ENCODE data around the gene CR1.
"Not testable (repeated sequence)": the region's sequence is repeated elsewhere in the genome, so short reads cannot be mapped to it uniquely, and the experiment has no call there.

CR1 gene

DNA sequence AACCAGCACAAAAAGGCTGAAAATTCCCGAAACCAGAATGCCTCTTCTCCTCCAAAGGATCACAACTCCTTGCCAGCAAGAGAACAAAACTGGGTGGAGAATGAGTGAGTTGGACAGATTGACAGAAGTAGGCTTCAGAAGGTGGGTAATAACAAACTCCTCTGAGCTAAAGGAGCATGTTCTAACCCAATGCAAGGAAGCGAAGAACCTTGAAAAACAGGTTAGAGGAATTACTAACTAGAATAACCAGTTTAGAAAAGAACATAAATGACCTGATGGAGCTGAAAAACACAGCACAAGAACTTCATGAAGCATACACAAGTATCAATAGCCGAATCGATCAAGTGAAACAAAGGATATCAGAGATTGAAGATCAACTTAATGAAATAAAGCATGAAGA lies 93.5 kb downstream of the CR1 start:
- DNase-seq (ENCODE audit: low spot score), result not testable (repeated sequence)

DNA sequence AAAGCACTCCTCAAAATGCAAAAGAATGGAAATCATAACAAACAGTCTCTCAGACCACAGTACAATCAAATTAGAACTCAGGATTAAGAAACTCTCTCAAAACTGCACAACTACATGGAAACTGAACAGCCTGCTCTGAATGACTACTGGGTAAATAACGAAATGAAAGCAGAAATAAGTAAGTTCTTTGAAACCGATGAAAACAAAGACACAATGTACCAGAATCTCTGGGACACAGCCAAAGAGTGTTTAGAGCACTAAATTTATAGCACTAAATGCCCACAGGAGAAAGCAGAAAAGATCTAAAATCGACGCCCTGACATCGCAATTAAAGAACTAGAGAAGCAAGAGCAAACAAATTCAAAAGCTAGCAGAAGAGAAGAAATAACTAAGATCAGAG lies 95.2 kb downstream of the CR1 start:
- DNase-seq (ENCODE audit: low spot score), result not testable (repeated sequence)

DNA sequence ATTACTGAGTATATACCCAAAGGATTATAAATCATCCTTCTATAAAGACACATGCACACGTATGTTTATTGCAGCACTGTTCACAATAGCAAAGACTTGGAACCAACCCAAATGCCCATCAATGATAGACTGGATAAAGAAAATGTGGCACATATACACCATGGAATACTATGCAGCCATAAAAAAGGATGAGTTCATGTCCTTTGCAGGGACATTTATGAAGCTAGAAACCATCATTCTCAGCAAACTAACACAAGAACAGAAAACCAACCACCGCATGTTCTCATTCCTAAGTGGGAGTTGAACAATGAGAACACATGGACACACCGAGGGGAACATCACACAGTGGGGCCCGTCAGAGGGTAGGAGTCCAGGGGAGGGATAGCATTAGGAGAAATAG lies 98.1 kb downstream of the CR1 start:
- not testable (repeated sequence) for DNase-seq (ENCODE audit: low spot score)

DNA sequence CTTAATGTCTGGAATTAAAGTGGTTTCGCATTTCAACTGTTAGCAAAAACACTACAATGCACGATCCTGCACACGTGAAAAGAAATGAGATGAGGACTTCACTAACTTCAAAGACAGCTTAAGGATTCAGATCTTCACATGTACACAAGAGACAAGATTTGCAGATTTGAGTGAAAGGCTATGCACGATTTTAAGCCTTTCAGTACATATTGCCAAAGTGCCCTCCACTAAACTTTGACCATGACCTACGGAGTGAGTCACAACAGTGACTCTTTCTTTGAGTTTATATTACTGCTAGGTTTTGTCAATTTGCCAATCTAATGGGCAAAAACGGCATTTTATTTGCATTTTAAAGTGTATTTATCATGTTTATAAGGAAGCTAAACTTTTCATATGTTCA lies 107.8 kb downstream of the CR1 start:
- DNase-seq (ENCODE audit: low spot score), result peak; percentile 15

DNA sequence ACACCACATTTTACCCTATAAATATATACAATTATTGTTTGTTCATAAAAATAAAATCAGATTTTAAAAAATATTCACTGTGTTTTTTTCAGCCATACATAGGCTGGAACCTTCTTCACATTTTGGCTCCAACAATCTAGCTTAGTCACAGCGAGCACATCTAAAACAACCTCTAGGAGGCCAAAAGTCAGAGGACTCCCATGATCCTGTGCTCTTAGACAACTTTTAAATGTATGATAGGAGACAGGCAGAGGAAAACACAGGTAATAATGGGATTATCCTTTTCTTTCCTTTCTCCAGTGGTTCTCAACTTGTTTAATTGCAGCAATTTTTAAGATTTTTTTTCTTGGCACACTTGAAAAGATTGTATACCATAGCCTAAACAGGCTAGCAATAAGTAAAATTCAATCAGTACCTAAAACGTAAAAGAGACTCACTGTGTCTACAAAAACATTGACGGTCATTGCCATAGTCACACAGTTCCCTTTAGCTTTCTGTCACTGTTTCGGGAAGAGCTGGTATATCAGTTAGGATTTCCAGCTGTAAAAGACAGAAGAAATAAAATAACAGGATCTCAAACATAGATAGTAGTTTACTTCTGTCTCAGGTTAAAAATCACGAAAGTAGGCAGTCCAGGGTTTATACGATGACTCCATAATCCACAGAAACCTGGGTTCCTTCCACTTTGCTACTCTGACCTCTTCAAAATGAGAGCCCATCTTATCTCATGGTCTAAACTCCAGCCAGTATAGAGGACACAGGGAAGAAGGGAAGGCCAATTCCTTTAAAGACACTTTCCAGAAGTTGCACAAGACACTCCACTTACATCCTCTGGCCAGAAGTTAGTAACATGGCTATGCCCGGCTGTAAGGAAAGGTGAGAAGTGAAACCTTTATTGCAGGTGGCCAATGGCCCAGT lies 109.7 kb downstream of the CR1 start:
- no peak for DNase-seq (ENCODE audit: low spot score)

DNA sequence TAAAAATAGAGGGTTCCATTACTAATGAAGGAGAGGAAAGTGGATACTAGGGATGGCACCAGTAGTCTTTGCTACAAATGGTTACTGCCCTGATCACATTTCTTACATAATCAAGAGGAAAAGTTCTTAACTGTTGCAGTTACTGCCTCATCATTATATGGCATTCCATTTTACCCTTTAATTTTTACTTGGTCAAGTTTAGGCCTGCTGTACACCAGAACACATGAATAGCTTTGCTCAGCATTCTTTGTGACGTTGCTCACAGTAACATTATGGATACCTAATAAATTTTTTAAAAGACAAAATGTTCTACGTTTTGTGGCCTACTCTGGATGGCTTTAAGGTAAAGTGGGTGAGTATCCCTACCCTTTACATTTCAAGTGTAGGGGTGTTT lies 110.4 kb downstream of the CR1 start:
- DNase-seq (ENCODE audit: low spot score), result no peak

DNA sequence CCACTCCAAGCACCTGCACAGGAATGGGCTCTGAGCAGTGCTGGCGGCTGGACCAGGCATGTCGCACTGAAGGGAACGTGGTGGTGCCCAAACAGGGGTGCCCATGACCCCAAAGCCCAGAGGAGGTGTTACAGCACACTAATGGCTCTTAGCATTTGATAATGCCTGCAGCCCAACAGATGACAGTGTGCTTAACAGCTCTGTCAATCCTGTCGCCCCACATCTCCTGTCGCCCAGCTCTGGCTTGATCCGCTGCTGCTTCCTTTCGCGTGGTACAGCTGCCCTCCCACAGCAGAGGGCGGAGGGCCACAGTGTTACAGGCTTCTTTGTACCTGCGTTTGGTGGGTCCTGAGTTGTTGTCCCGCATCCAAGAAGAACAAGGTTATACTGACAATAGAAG lies 116.8 kb downstream of the CR1 start:
- DNase-seq (ENCODE audit: low spot score), result no peak

DNA sequence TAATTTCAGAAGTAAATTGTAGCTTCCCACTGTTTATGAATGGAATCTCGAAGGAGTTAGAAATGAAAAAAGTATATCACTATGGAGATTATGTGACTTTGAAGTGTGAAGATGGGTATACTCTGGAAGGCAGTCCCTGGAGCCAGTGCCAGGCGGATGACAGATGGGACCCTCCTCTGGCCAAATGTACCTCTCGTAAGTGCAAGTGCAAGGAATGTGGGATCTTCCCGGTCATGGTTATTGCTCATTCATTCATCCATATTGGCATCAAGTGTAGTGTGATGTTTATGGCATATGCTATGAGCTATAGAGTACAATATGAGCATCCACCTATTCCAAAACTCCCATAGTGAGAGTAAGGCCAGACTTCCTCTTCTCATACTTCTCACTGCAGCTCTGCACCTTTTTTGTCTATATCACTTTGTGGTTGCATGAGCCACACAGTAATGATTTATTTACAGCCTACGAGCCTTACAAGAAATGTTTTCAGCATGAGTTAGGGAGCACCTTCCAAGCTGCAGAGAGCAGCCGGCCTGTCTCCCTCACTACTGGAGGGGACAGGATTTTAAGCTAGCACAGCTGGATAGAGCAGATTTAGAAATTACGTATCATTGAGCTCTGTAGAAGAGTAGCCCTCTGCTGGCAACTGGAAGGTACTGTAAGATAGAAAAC lies 124.0 kb downstream of the CR1 start:
- peak; percentile 43 for DNase-seq (ENCODE audit: low spot score)

DNA sequence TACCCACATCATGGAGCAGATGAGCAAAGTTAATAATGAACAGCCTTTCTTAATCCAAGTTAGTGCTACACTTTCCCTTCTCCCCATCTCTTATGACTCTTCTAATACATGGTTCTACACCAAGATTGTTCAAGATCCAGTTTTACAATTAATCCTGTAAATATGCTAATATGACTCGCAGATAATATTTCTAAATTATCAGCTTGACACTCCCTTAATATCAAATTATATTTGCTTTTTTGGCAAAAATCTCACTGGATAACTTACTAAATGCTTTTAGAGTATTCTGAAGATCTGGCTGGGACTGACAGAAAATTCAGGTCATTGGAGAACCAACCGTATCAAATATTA lies 124.6 kb downstream of the CR1 start:
- no peak for DNase-seq (ENCODE audit: low spot score)

DNA sequence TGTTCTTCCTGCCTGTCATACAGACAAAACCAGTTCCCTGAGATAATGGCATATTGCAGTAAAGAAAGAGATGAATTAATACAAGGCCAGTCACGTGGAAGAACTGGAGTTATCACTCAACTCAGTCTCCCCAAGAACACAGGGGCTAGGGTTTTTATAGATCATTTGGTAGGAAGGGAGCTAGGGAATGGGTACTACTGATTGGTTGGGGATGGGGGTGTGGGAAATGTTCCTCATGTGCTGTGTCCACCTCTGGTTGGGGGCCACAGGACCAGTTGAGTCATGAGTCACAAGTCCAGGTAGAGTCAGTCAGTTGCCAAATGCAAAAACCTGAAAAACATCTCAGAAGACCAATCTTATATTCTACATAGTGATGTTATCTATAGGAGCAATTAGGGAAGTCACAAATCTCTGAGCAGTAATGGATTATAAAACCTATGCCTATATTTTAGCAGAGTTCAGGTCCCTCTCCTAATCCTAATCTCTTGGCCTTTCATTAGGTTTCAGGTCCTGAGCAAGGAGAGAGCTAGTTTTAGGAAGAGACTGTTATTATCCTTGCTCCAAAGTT lies 129.6 kb downstream of the CR1 start:
- not testable (repeated sequence) for DNase-seq (ENCODE audit: low spot score)

DNA sequence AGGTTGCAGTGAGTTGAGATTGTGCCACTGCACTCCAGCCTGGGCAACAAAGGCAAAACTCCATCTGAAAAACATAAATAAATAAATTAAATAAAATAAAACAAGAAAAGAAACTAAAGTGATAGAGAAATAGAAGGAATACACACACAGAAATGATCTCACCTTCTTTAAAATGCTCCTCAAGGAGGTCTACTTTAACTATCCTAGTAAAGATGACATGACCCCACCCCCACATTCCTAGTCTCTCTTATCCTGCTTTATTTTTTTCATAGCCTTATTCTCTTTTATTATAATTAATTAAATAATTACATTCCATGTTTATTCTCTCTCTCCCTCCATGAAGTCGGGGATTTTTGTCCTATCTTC lies 131.0 kb downstream of the CR1 start:
- no peak for DNase-seq (ENCODE audit: low spot score)

DNA sequence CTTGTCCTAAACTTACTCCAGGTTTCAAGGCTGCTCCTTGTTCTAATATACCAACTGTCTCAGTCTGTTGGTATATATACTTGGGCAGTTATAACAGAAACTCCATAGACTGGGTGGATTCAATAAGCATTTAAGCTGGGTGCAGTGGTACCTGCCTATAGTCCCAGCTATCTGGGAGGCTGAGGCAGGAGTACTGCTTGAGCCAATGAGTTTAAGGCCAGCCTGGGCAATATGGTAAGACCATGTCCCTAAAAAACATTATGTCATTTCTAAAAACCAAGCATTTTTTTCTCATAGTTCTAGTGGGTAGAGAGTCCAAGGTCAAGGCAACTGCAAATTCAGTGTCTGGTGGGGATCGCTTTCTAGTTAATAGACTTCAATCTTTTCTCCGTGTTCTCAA lies 131.5 kb downstream of the CR1 start:
- DNase-seq (ENCODE audit: low spot score), result no peak

DNA sequence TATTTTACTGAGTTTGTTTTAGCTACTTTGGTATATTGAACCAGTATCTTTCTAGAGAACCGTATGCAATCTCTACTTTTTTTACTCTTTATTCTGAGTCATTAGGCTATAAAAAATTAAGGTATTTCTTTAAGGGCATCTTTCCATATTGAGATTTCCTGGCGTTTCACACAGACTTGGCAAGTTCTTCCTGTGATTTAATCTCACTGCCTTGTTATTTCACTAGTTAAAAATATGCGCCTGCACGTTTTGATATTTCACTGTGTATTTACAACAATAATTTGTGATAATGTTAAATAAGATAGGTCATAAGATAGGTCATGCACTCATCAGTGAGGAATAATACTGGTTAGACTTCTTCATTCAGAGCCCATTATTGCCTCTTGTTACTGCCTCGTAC lies 132.8 kb downstream of the CR1 start:
- DNase-seq (ENCODE audit: low spot score), result no peak

DNA sequence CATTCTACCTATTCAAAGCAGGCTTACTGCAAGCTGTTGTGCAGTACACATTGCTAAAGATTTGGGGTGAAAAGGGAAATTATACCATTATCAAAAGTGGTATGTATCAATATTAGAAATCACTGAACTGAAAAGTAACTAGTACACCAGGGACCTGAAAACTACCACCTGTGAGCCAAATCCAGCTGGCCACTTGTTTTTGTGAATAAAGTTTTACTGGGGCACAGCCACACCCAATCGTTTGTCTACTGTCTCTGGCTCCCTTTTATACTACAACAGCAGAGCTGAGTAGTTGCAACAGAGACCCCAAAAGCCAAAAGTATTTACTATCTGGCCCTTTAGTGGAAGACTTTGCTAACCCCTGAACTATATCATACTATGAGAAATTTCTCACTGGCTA lies 135.2 kb downstream of the CR1 start:
- DNase-seq (ENCODE audit: low spot score), result no peak

DNA sequence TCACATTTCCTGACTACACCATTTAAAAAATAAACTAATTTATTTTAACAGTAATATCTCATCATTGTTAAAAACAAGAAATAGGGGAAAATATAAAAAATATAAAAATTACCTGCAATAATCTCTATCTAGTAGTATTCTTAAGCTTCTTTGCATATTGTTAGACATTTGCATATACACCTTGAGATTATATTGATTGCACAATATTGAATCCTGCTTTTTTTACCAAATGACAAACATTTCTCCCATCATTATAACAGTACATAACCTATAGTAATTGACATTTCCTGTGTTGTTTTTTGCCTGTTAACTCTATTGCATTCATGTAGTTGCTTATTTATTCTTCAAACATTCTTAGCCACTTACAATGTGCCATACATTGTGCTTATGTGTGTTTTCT lies 137.3 kb downstream of the CR1 start:
- no peak for DNase-seq (ENCODE audit: low spot score)

DNA sequence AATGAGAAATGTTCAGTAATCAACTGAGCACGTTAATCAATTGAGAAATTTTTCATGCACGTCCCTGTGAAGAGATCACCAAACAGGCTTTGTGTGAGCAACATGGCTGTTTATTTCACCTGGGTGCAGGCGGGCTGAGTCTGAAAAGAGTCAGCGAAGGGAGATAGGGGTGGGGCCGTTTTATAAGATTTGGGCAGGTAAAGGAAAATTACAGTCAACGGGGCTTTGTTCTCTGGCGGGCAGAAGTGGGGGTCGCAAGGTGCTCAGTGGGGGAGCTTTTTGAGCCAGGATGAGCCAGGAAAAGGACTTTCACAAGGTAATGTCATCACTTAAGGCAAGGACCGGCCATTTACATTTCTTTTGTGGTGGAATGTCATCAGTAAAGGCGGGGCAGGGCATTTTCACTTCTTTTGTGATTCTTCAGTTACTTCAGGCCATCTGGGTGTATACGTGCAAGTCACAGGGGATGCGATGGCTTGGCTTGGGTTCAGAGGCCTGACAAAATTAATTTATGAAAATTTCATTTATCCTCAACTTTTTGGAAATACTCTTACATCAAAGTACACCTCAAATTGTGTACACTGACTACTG lies 137.8 kb downstream of the CR1 start:
- DNase-seq (ENCODE audit: low spot score), result not testable (repeated sequence)

DNA sequence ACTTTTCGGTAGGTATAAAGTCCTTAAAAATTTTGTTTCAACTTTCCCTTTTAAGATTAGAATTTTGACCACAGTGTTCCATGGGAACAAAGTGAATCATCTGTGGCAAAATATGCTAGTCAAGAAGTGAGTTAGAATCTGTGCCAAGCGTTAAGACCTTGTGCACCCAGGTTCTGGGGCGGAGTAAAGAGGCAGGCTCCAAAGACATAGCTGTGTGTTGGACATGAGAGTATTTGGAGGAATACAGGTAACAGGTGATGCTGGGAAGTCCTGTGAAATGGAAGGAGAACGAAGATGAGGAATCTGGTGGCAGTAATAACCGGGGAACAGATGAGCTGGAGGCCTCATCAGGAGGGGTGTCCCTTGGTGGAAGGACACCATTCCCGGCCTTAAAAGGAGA lies 138.3 kb downstream of the CR1 start:
- DNase-seq (ENCODE audit: low spot score), result not testable (repeated sequence)

DNA sequence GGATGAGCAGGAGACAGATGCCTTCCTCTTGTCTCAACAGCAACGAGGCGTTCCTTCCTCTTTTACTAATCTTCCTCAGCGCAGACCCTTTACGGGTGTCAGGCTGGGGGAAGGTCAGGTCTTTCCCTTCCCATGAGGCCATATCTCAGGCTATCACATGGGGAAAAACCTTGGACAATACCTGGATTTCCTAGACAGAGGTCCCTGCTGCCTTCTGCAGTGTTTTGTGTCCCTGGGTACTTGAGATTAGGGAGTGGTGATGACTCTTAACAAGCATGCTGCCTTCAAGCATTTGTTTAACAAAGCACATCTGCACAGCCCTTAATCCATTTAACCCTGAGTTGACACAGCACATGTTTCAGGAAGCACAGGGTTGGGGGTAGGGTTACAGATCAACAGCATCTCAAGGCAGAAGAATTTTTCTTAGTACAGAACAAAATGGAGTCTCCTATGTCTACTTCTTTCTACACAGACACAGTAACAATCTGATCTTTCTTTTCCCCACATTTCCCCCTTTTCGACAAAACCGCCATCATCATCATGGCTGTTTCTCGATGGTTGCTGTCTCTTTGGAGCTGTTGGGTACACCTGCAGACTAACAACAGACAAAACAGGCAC lies 139.7 kb downstream of the CR1 start:
- not testable (repeated sequence) for DNase-seq (ENCODE audit: low spot score)

DNA sequence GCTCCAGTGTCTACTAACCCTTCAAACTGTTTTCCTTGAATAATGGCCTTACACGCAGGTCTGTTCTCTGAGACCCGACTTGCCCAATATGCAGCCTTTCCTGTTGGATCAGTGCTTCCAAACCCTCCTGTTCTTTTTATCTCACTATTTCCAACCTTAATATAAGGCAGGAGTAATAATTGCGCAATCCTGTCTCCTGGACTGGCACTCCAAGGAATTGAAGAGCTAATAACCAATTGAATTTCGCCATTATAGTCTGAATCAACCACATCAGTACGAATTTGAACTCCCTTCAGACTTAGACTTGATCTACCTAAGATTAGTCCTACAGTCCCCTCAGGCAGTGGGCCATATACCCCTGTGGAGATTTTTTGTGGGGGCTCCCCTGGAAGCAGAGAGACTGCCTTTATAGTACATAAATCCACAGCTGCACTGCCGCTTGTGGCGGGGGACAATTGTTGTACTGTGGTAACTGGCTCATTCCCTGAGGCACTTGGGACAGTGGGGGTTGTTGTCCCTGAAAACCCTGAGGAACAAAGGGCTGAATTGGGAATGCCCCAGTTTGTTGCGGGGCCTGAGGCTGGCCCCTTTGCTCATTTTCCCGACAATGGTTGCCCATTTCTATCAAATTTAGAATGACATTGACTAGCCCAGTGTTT lies 142.7 kb downstream of the CR1 start:
- DNase-seq (ENCODE audit: low spot score), result not testable (repeated sequence)

DNA sequence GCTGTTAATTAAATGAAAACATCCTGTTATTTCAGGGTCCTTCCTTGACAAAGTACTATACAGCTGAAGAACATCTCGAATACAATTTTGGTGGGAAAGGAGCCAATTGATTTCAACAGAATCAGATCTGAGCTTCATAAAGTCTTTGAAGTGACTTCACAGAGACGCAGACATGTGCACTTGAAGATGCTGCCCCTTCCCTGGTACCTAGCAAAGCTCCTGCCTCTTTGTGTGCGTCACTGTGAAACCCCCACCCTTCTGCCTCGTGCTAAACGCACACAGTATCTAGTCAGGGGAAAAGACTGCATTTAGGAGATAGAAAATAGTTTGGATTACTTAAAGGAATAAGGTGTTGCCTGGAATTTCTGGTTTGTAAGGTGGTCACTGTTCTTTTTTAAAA lies 143.4 kb downstream of the CR1 start:
- not testable (repeated sequence) for DNase-seq (ENCODE audit: low spot score)

DNA sequence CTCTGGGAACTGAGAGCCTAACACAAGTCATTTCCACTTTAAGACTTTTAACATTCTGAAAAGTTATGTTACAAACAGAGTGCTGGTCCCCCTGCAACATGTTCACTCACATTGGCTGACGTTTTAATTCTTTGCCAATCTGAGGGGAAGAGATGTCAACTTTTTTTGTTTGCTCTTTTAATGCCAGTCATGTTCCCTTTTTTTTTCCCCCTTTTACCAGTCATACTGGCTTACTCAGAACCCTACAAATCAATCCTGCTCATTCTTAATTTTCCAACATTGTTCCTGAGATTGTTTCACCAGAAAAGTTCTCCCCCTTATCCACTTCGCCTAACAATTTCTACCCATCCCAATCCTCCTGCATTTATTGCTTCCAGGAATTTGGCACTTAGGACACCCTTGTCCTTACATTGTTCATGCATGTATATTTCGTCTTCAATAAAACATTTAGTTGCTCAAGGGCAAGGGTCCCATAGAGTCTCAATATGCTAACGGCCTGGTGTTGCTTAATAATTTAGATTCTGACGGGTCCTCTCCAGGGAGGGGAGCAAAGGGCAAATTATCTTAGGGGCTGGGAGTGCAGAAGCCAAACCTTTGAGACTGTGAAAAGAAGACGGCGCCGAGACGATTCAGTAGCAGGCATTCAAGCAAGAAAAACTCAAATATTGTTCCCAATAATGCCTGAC lies 148.4 kb downstream of the CR1 start:
- no peak for DNase-seq (ENCODE audit: low spot score)
